Karpas-422 (cell line): Measurements from ENCODE around the gene MED20. TPM values are rescaled to one million over a fixed set of nuclear protein-coding genes. Genes with fewer than 3 reads are reported as not detected.
A peak's percentile ranks its signal among the peaks of the same experiment; 100 is the strongest.

Source experiments
- DNase-seq: peaks from one replicate; pipeline ENCODE4 v3.0.0-alpha.2; 2015
- H2AFZ ChIP-seq: fragments of 200-600 bp; sonication (generic); 2 replicates; pipeline ENCODE4 v1.6.1; 2014; ENCODE audit warnings: antibody characterized with exemption, low read length, mixed read lengths
- H3K27ac ChIP-seq: fragments of 200-600 bp; sonication (generic); 2 replicates; pipeline ENCODE4 v1.5.1; 2014; ENCODE audit warnings: mild to moderate bottlenecking, low read length, moderate library complexity
- H3K27me3 ChIP-seq: fragments of 200-600 bp; sonication (generic); 2 replicates; pipeline ENCODE4 v1.6.1; 2014; ENCODE audit warnings: low read length, mixed read lengths
- H3K36me3 ChIP-seq: fragments of 200-600 bp; sonication (generic); 2 replicates; pipeline ENCODE4 v1.6.1; 2014; ENCODE audit warnings: low read length, mixed read lengths; ENCODE audit not compliant: insufficient read depth
- H3K4me1 ChIP-seq: fragments of 200-600 bp; sonication (generic); 2 replicates; pipeline ENCODE4 v1.6.1; 2014; ENCODE audit warnings: mild to moderate bottlenecking, low read length, mixed read lengths
- H3K4me2 ChIP-seq: fragments of 200-600 bp; sonication (generic); 2 replicates; pipeline ENCODE4 v1.6.1; 2014; ENCODE audit warnings: low read length, low read depth, mild to moderate bottlenecking; ENCODE audit not compliant: poor library complexity, severe bottlenecking
- H3K4me3 ChIP-seq: fragments of 200-600 bp; sonication (generic); 2 replicates; pipeline ENCODE4 v1.5.1; 2014; ENCODE audit warnings: mild to moderate bottlenecking, antibody characterized with exemption, low read length, mixed read lengths
- H3K79me2 ChIP-seq: fragments of 200-600 bp; sonication (generic); 2 replicates; pipeline ENCODE4 v1.6.1; 2014; ENCODE audit warnings: mild to moderate bottlenecking, low read length, mixed read lengths
- H3K9ac ChIP-seq: fragments of 200-600 bp; sonication (generic); 2 replicates; pipeline ENCODE4 v1.6.0; 2014; ENCODE audit warnings: low read length
- H3K9me2 ChIP-seq: fragments of 200-600 bp; sonication (generic), shearing (Covaris generic); replicated peaks from 2 replicates; pipeline ENCODE4 v1.6.0; 2014; ENCODE audit warnings: mild to moderate bottlenecking, low read length, moderate library complexity; ENCODE audit not compliant: insufficient read depth
- H3K9me3 ChIP-seq: fragments of 300-700, 200-600 bp; sonication (generic); 2 replicates; pipeline ENCODE4 v1.6.1; 2014; ENCODE audit warnings: low read length, mixed read lengths
- H4K20me1 ChIP-seq: fragments of 200-600 bp; sonication (generic); 2 replicates; pipeline ENCODE4 v1.6.1; 2014; ENCODE audit warnings: mild to moderate bottlenecking, antibody characterized with exemption, low read length, low read depth; ENCODE audit not compliant: insufficient read depth
- total RNA-seq: library from RNA; depleted of rRNA; stranded (reverse); fragments of >200 nt; shearing (Covaris generic); gene quantifications from 2 replicates; pipeline ENCODE4 v1.2.3, GENCODE V29; 2014; ENCODE audit warnings: low replicate concordance

MED20 gene
- total RNA-seq, 1 experiment from 2014 or later = 24.1 TPM

- no peak overlapping the region for H2AFZ ChIP-seq
- H3K27ac ChIP-seq = no peak overlapping the region
- H3K9me2 ChIP-seq = no peaks in the 10 kb centered on the region
- no peak overlapping the region for H3K9ac ChIP-seq
- H3K27me3 ChIP-seq = no peaks in the 10 kb centered on the region
- no peak for DNase-seq
- H3K36me3 ChIP-seq = peaks cover 23% of the 10 kb centered on the region
- H3K4me3 ChIP-seq = no peak overlapping the region
- H3K4me2 ChIP-seq = no peak overlapping the region
- H4K20me1 ChIP-seq = no peaks in the 10 kb centered on the region
- H3K9me3 ChIP-seq = no peaks in the 10 kb centered on the region
- peaks cover 8% of the 10 kb centered on the region for H3K4me1 ChIP-seq
- peaks cover 51% of the 10 kb centered on the region for H3K79me2 ChIP-seq
These were observed 11.2 kb downstream of the MED20 start for GRCh38 chr6:41909727-41910126.

- H3K4me2 ChIP-seq = no peak overlapping the region
- peaks cover 17% of the 10 kb centered on the region; the same call in 1 of the 2 replicates for H3K79me2 ChIP-seq
- no peaks in the 10 kb centered on the region for H3K4me1 ChIP-seq
- H3K27ac ChIP-seq = no peak overlapping the region
- H3K36me3 ChIP-seq = peaks cover 28% of the 10 kb centered on the region; the same call in 1 of the 2 replicates
- H3K9me2 ChIP-seq = no peaks in the 10 kb centered on the region
- no peak overlapping the region for H3K4me3 ChIP-seq
- H3K27me3 ChIP-seq = no peaks in the 10 kb centered on the region
- H4K20me1 ChIP-seq = no peaks in the 10 kb centered on the region
- DNase-seq = peak; percentile 71
- no peaks in the 10 kb centered on the region for H3K9me3 ChIP-seq
- no peak overlapping the region for H3K9ac ChIP-seq
- no peak overlapping the region for H2AFZ ChIP-seq
These were observed 18.9 kb downstream of the MED20 start for GRCh38 chr6:41901882-41902519.

- H3K9me2 ChIP-seq = no peaks in the 10 kb centered on the region
- H3K36me3 ChIP-seq = peaks cover 18% of the 10 kb centered on the region; the same call in 1 of the 2 replicates
- peaks cover 9% of the 10 kb centered on the region for H3K4me1 ChIP-seq
- H2AFZ ChIP-seq = no peak overlapping the region
- H3K4me3 ChIP-seq = no peak overlapping the region
- no peaks in the 10 kb centered on the region for H3K27me3 ChIP-seq
- no peak overlapping the region for H3K9ac ChIP-seq
- no peak overlapping the region for H3K4me2 ChIP-seq
- H3K9me3 ChIP-seq = no peaks in the 10 kb centered on the region
- peaks cover 12% of the 10 kb centered on the region; the same call in 1 of the 2 replicates for H3K79me2 ChIP-seq
- no peak for DNase-seq
- no peaks in the 10 kb centered on the region for H4K20me1 ChIP-seq
- no peak overlapping the region for H3K27ac ChIP-seq
These were observed 20.1 kb downstream of the MED20 start for GRCh38 chr6:41900861-41901260.

- Histone ChIP-seq H3K4me3 (peak overlapping the region; percentile 72), H2AFZ (peak overlapping the region; percentile 4; the same call in 1 of the 2 replicates)
These were observed 24.7 kb downstream of the MED20 start for GRCh38 chr6:41896281-41896680.

GRCh38 chr6:41895300-41896233 lies 25.4 kb downstream of the MED20 start, which contains the start of gene USP49:
TSS of gene USP49 (minus strand) at chr6:41895375. CDS start at chr6:41806983, 88,392 bp downstream.
- Histone ChIP-seq H3K79me2 (peaks cover 44% of the 10 kb centered on the region), H3K27me3 (no peaks in the 10 kb centered on the region), H3K4me3 (peak within 1 kb of the TSS; percentile 72), H3K9me2 (no peaks in the 10 kb centered on the region), H3K9me3 (no peaks in the 10 kb centered on the region), H2AFZ (peak within 1 kb of the TSS; percentile 4; the same call in 1 of the 2 replicates), H3K4me2 (peak within 1 kb of the TSS; percentile 74), H3K9ac (peak within 1 kb of the TSS; percentile 75), H3K4me1 (peaks cover 42% of the 10 kb centered on the region), H3K27ac (peak within 1 kb of the TSS; percentile 70), H4K20me1 (no peaks in the 10 kb centered on the region), H3K36me3 (peaks cover 4% of the 10 kb centered on the region; the same call in 1 of the 2 replicates)
- peak; percentile 97 for DNase-seq

More at GRCh38 chr6:41896281-41896680, 24.7 kb downstream of the MED20 start:
- Histone ChIP-seq H3K4me1 (peaks cover 40% of the 10 kb centered on the region), H3K4me2 (peak overlapping the region; percentile 74), H3K79me2 (peaks cover 37% of the 10 kb centered on the region), H3K27me3 (no peaks in the 10 kb centered on the region), H3K27ac (peak overlapping the region; percentile 70), H4K20me1 (no peaks in the 10 kb centered on the region), H3K9ac (peak overlapping the region; percentile 75), H3K9me3 (no peaks in the 10 kb centered on the region), H3K36me3 (peaks cover 4% of the 10 kb centered on the region; the same call in 1 of the 2 replicates), H3K9me2 (no peaks in the 10 kb centered on the region)
- DNase-seq = no peak

- Histone ChIP-seq H3K36me3 (peaks cover 4% of the 10 kb centered on the region; the same call in 1 of the 2 replicates), H3K27ac (peak overlapping the region; percentile 12; the same call in 1 of the 2 replicates), H3K9me2 (no peaks in the 10 kb centered on the region), H3K79me2 (peaks cover 51% of the 10 kb centered on the region), H3K4me3 (peak overlapping the region; percentile 72), H3K4me1 (peaks cover 42% of the 10 kb centered on the region), H2AFZ (no peak overlapping the region), H3K9me3 (no peaks in the 10 kb centered on the region), H4K20me1 (no peaks in the 10 kb centered on the region), H3K27me3 (no peaks in the 10 kb centered on the region), H3K9ac (peak overlapping the region; percentile 75), H3K4me2 (peak overlapping the region; percentile 74)
- peak; percentile 52 for DNase-seq
These were observed 26.3 kb downstream of the MED20 start for GRCh38 chr6:41894366-41895299.

- H3K79me2 ChIP-seq = peaks cover 61% of the 10 kb centered on the region
- DNase-seq = no peak
- peak overlapping the region; percentile 74 for H3K4me2 ChIP-seq
- H3K27me3 ChIP-seq = no peaks in the 10 kb centered on the region
- H2AFZ ChIP-seq = no peak overlapping the region
- H3K4me3 ChIP-seq = peak overlapping the region; percentile 72
- H3K27ac ChIP-seq = 0 out of 2 replicates have a peak overlapping the region, but pooled peaks have one; percentile 2
- no peaks in the 10 kb centered on the region for H3K36me3 ChIP-seq
- peak overlapping the region; percentile 75 for H3K9ac ChIP-seq
- no peaks in the 10 kb centered on the region for H3K9me3 ChIP-seq
- H3K4me1 ChIP-seq = peaks cover 42% of the 10 kb centered on the region
- no peaks in the 10 kb centered on the region for H3K9me2 ChIP-seq
- no peaks in the 10 kb centered on the region for H4K20me1 ChIP-seq
These were observed 27.9 kb downstream of the MED20 start for GRCh38 chr6:41892921-41893564.
